Activated CD4-positive, alpha-beta T cell treated with anti-CD3 and anti-CD28 coated beads, Interleukin-2, amount 10 ng/mL, durations not matched to agents 7 days and 5 days (primary cell): ENCODE results near the gene PKNOX1. TPM values are rescaled to one million over a fixed set of nuclear protein-coding genes. Genes with fewer than 3 reads are reported as not detected.
"Not testable (repeated sequence)": the region's sequence is repeated elsewhere in the genome, so short reads cannot be mapped to it uniquely, and the experiment has no call there.

ENCODE experiments used
- CTCF ChIA-PET: fragments of 350-600 bp; sonication (Branson Sonifier 250); formaldehyde crosslinking; loops from one replicate; lab custom pipeline; 2021; ENCODE audit warnings: antibody characterized with exemption; lab: Charles Lee
- POLR2A ChIA-PET: fragments of 350-600 bp; sonication (Branson Sonifier 250); formaldehyde crosslinking; loops from one replicate; lab custom pipeline; 2021; ENCODE audit warnings: antibody characterized with exemption; lab: Charles Lee
- DNase-seq: peaks from one replicate; pipeline ENCODE4 v3.0.0-alpha.2; 2020
- H3K27ac Mint-ChIP-seq: one replicate; pipeline ENCODE4 v1.8.0; 2021; ENCODE audit warnings: mild to moderate bottlenecking, moderate library complexity, mixed read lengths
- H3K27me3 Mint-ChIP-seq: one replicate; pipeline ENCODE4 v1.8.0; 2021; ENCODE audit warnings: mixed read lengths
- H3K36me3 Mint-ChIP-seq: one replicate; pipeline ENCODE4 v1.8.0; 2021; ENCODE audit warnings: low read depth, mixed read lengths
- H3K4me1 Mint-ChIP-seq: one replicate; pipeline ENCODE4 v1.8.0; 2021; ENCODE audit warnings: mixed read lengths
- H3K4me3 Mint-ChIP-seq: one replicate; pipeline ENCODE4 v1.8.0; 2021; ENCODE audit warnings: mild to moderate bottlenecking, moderate library complexity, mixed read lengths
- H3K9me3 Mint-ChIP-seq: one replicate; pipeline ENCODE4 v1.8.0; 2021; ENCODE audit warnings: mixed read lengths
- total RNA-seq, 2 experiments: library from RNA; stranded (reverse); gene quantifications; one replicate each; pipeline ENCODE4 v1.2.3, GENCODE V29; 2021

Gene PKNOX1, protein sequence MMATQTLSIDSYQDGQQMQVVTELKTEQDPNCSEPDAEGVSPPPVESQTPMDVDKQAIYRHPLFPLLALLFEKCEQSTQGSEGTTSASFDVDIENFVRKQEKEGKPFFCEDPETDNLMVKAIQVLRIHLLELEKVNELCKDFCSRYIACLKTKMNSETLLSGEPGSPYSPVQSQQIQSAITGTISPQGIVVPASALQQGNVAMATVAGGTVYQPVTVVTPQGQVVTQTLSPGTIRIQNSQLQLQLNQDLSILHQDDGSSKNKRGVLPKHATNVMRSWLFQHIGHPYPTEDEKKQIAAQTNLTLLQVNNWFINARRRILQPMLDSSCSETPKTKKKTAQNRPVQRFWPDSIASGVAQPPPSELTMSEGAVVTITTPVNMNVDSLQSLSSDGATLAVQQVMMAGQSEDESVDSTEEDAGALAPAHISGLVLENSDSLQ
- total RNA-seq = 10 to 100 TPM; 28.7 to 30.1 TPM

DNA sequence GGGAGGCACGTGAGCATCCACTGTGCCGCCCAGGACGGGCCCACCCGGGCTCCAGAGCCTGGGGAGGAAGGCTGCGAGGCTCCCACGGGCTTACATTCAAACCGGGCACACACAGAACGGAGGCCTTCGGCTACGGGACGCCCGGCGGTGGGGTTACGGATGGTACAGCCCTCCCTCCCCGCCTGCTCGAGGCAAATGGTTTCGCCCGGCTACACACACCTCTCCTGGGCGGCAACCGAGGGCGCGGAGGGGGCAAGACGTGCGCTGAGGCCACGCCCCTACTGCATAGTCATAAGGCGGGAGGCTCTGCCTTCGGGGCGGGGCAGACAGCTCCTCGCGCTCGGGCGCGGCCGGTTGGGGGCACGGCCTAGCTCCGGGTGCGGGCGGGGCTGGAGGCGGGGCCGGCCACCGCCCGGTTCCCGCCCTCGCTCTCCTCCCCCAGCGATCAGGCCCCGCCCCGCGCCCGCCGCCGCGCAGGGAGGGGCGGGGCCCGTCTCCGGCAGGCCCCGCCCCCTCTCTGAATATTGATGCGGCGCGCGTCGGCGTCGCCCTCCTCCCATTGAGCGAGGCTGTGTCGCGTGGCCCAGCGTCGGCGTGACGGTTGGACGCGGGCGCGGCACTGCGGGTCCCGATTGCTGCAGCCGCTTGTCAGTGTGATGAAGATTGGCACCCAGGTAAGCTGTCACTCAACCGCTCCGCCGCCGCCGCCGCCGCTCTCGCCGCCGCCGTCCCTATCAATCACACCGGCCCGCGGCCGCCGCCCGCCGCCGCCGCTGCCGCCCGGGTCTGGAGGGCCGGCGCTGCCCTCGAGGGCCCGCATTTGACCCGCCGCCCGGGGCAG lies at the start of gene PKNOX1:
PKNOX1 (plus strand) TSS at position 572 of the 841 bp plus-strand sequence. CDS start 29,820 bp downstream, outside the sequence.
- H3K9me3 Mint-ChIP-seq = peaks cover 2% of the 10 kb centered on the region
- peaks cover 22% of the 10 kb centered on the region for H3K36me3 Mint-ChIP-seq
- POLR2A ChIA-PET = interaction anchor here (1.0 kb wide), 1 partner anchor 9 kb away, joined by 3 read pairs; no protein-coding TSS in a partner anchor
- H3K27me3 Mint-ChIP-seq = no peaks in the 10 kb centered on the region
- H3K27ac Mint-ChIP-seq = peak within 1 kb of the TSS; percentile 97
- DNase-seq = peak; percentile 99
- CTCF ChIA-PET = interaction anchor here (1.8 to 1.9 kb wide), 2 partner anchors 9 to 11 kb away, joined by 9 to 11 read pairs; no protein-coding TSS in a partner anchor
- H3K4me3 Mint-ChIP-seq = peak within 1 kb of the TSS; percentile 86
- H3K4me1 Mint-ChIP-seq = peaks cover 31% of the 10 kb centered on the region

DNA sequence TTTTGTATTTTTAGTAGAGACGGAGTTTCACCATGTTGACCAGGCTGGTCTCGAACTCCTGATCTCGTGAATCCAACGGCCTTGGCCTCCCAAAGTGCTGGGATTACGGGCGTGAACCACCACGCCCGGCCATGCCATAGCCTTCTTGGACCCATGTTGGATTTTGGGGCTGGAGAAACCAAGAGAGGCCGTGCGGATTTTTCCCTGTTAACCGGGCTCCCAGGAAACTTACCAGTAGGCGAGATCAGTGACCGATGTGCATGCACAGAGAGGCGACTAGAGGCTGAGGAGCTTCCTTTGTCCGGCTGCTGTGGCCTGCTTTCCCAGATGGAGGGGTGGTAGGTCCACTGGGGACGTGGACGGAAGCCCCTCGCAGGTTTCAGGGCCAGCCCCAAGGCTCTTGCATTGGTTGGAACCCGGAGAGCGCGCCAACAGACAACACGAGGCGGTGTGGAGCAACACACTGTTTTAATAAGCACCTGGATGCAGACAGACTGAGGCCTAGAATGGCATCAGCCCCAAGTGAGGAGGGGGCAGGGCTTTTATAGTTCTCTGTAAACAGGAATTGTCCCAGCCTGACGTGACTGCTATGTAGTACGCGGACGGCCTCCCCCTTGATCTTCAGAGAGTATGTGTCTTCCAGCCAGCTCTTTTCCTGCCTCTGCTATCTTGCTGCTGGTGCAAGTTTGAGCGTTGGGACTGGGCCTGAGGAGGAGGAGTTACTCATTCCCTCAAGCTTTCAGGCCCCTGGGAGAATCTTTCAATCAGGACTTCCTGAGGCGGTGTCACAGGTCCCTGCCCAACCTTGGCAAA lies 49.0 kb upstream of the PKNOX1 start, which contains the start of gene ERVH48-1:
ERVH48-1 (minus strand) TSS at position 517 of the 813 bp plus-strand sequence. CDS start 6,624 bp downstream, outside the sequence.
- ChIA-PET CTCF (no interaction called here), POLR2A (no interaction called here)
- peak; percentile 51 for DNase-seq

DNA sequence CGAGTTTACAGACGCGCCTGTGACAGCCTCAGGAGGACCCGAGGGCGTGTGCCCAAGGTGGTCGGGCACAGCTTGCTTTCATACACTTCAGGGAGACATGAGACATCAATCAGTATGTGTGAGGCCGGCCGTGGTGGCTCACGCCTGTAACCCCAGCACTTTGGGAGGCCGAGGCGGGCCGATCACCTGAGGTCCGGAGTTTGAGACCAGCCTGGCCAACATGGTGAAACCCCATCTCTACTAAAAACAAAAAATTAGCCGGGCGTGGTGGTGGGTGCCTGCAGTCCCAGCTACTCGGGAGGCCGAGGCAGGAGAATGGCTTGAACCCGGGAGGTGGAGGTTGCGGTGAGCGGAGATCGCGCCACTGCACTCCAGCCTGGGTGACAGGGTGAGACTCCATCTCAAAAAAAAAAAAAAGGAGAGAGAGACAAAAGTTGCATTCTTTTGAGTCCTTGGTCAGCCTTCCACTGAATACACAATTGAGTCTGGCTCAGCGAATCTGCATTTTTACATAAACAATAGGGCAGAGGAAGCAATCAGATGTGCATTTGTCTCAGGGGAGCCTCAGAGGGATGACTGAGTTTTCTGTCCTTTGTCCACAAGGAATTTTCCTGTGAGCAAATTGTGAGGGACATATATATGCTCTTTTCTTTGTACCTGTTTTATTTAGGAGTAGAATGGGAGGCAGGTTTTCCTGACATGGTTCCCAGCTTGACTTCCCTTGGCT lies 46.7 kb upstream of the PKNOX1 start:
- POLR2A ChIA-PET, CTCF ChIA-PET, H3K27me3 Mint-ChIP-seq: not testable (repeated sequence)

More for the DNA sequence above, 49.0 kb upstream of the PKNOX1 start, which contains the start of gene ERVH48-1:
- no peaks in the 10 kb centered on the region for H3K27me3 Mint-ChIP-seq
- peaks cover 28% of the 10 kb centered on the region for H3K4me1 Mint-ChIP-seq
- peaks cover 2% of the 10 kb centered on the region for H3K36me3 Mint-ChIP-seq
- H3K4me3 Mint-ChIP-seq = peak within 1 kb of the TSS; percentile 68
- peak within 1 kb of the TSS; percentile 90 for H3K27ac Mint-ChIP-seq
- H3K9me3 Mint-ChIP-seq = no peaks in the 10 kb centered on the region

DNA sequence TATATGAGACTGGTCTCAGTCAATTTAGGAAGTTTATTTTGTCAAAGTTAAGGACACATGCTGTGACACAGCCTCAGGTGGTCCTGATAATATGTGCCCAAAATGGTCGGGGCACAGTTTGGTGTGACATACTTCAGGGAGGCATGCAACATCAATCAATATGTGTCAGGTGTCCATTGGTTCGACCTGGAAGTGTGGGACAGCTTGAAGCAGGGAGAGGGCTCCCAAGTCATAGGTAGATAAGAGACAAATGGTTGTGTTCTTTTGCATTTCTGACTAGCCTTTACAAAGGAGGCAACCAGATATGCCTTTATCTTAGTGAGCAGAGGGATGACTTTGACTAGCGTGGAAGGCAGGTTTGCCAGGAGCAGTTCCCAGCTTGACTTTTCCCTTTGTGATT lies 44.4 kb upstream of the PKNOX1 start:
- Mint-ChIP-seq H3K36me3 (no peaks in the 10 kb centered on the region), H3K27me3 (no peaks in the 10 kb centered on the region), H3K27ac (no peak overlapping the region), H3K4me1 (peaks cover 13% of the 10 kb centered on the region), H3K9me3 (no peaks in the 10 kb centered on the region), H3K4me3 (no peak overlapping the region)
- ChIA-PET POLR2A (no interaction called here), CTCF (no interaction called here)
- DNase-seq = no peak

More for the DNA sequence above, 46.7 kb upstream of the PKNOX1 start:
- H3K9me3 Mint-ChIP-seq, H3K27ac Mint-ChIP-seq, DNase-seq, H3K36me3 Mint-ChIP-seq, H3K4me3 Mint-ChIP-seq: not testable (repeated sequence)
- H3K4me1 Mint-ChIP-seq = peaks cover 29% of the 10 kb centered on the region

DNA sequence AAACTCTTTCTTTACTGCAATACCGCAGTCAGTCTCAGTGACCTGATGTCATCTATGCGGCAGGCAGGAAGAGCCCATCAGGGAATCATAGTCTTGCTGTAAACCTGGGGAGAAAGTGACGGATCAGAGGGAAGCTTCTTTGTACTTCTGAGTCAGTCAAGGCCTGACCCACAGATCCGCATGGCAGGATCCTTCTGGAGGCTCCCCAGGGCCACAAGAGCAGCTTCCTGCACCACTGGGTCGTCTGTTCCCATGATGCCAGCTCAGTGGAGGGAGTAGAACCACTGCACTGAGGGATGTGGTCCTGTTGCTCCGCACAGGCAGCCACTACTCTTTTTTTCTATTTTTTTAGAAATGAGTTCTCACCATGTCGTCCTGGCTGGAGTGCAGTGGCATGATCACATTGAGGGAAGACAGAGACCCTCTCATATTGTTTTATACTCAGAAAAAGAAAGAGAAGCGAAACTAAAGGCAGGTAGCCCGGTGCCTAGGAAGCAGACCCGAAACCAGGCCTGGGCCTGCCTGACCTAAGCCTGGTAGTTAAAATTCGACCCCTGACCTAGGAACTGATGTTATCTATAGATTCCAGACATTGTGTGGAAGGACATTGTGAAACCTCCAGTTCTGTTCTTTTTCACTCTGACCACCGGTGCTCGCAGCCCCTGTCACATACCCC lies 42.7 kb upstream of the PKNOX1 start:
- no peak overlapping the region for H3K4me3 Mint-ChIP-seq
- POLR2A ChIA-PET = no interaction called here

DNA sequence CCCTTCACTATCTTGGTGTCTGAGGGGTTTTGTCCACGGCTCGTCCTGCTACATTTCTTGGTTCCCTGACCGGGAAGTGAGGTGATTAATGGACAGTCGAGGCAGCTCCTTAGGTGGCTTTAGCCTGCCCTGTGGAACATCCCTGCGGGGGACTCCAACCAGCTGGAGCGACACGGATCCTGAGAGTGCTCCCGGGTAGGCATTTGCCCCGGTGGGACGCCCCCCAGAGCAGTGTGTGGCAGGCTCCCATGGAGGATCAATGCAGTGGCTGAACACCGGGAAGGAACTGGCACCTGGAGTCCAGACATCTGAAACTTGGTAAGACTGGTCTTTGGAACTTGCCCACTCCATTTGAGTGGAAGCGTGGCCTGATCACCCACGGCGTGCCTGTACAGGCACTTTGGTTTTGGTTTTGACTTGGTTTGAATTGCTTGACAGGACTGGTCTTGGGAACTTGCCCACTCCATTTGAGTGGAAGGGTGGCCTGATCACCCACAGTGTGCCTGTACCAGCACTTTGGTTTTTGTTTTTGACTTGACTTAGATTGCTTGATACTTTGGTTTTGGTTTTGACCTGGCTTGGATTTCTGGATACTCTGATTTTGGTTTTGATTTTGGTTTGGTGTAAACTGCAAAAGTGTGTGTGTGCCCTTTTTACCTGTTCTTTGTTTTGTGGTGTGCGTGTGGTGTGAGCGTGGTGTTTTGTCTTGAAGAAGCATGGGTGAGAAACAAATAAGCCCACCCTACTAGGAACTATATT lies 41.8 kb upstream of the PKNOX1 start:
- H3K4me1 Mint-ChIP-seq, H3K27me3 Mint-ChIP-seq, H3K9me3 Mint-ChIP-seq, H3K36me3 Mint-ChIP-seq, DNase-seq, POLR2A ChIA-PET, H3K4me3 Mint-ChIP-seq: not testable (repeated sequence)
- CTCF ChIA-PET = interaction anchor here (1.3 kb wide), 1 partner anchor 12 kb away, joined by 3 read pairs; no protein-coding TSS in a partner anchor
- H3K27ac Mint-ChIP-seq = peak overlapping the region; percentile 25

More for the DNA sequence above, 42.7 kb upstream of the PKNOX1 start:
- Mint-ChIP-seq H3K27ac (no peak overlapping the region), H3K9me3 (no peaks in the 10 kb centered on the region), H3K27me3 (no peaks in the 10 kb centered on the region), H3K4me1 (peaks cover 4% of the 10 kb centered on the region), H3K36me3 (no peaks in the 10 kb centered on the region)
- DNase-seq = no peak
- CTCF ChIA-PET = interaction anchor here (1.3 kb wide), 1 partner anchor 11 kb away, joined by 3 read pairs; no protein-coding TSS in a partner anchor

DNA sequence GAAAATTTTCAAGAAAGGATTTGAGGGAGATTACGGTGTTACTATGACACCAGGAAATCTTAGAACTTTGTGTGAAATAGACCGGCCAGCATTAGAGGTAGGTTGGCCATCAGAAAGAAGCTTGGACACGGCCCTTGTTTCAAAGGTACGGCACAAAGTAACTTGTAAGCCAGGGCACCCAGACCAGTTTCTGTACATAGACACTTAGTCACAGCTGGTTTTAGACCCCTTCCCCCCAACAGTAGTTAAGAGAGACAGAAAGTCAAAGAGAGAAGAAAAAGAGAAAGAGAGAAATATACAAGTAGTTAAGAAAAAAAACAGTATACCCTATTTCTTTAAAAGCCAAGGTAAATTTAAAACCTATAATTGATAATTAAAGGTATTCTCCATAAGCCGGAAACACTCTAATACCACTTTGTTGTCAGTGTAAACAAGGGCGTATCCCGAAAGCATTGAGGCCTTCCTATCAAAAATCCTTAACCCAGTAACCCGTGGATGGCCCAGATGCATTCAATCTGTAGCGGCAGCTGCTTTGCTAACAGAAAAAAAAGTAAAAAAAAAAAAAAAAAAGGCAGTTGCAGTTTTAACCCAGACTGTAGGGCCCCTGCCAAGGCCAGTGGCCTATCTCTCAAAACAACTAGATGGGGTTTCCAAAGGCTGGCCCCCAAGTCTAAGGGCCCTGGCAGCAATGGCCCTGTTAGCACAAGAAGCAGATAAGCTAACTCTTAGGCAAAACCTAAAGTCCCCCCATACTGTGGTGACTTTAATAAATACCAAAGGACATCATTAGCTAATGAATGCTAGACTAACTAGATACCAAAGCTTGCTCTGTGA lies 41.0 kb upstream of the PKNOX1 start:
- POLR2A ChIA-PET, CTCF ChIA-PET, H3K4me3 Mint-ChIP-seq, H3K36me3 Mint-ChIP-seq, H3K27me3 Mint-ChIP-seq, DNase-seq, H3K9me3 Mint-ChIP-seq, H3K4me1 Mint-ChIP-seq: not testable (repeated sequence)
- H3K27ac Mint-ChIP-seq = peak overlapping the region; percentile 25

DNA sequence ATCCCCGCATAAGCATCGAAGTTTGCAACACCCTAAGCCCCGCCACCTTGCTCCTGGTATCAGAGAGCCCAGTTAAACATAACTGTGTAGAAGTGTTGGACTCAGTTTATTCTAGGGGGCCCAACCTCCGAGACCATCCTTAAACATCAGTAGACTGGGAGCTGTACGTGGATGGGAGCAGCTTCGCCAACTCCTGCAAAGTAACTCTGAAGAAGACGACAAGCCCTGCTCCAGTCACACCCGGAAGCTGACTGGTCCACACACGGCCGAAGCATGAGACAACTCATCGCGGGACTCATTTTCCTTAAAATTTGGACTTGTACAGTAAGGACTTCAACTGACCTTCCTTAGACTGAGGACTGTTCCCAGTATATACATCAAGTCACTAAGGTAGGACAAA lies 40.4 kb upstream of the PKNOX1 start:
- H3K4me1 Mint-ChIP-seq, CTCF ChIA-PET, H3K27me3 Mint-ChIP-seq, DNase-seq, H3K9me3 Mint-ChIP-seq, H3K36me3 Mint-ChIP-seq, H3K4me3 Mint-ChIP-seq, POLR2A ChIA-PET, H3K27ac Mint-ChIP-seq: not testable (repeated sequence)

DNA sequence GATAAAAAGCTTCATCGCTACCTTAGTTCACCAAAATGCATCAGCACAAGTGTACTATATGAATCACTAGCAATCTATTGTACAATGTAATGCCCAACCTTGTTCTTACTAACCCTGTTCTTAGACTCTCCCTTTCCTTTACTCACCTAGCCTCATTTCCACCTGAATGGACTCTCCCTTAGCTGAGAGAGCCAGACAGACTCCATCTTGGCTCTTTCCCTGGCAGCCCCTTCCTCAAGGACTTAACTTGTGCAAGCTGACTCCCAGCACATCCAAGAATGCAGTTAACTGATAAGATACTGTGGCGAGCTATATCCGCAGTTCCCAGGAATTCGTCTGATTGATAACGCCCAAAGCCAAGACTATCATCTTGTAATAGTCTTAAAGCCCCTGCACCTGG lies 38.0 kb upstream of the PKNOX1 start:
- H3K4me1 Mint-ChIP-seq, H3K9me3 Mint-ChIP-seq, H3K27me3 Mint-ChIP-seq, H3K4me3 Mint-ChIP-seq, DNase-seq, POLR2A ChIA-PET, H3K27ac Mint-ChIP-seq, CTCF ChIA-PET, H3K36me3 Mint-ChIP-seq: not testable (repeated sequence)
